ENCODE data around the gene GALNT16. TPM values are rescaled to one million over a fixed set of nuclear protein-coding genes. Genes with fewer than 3 reads are reported as not detected.

Gene GALNT16
- total and polyA plus RNA-seq, 2 donors from 2014 or later: 13.1 to 15.2 TPM

DNA sequence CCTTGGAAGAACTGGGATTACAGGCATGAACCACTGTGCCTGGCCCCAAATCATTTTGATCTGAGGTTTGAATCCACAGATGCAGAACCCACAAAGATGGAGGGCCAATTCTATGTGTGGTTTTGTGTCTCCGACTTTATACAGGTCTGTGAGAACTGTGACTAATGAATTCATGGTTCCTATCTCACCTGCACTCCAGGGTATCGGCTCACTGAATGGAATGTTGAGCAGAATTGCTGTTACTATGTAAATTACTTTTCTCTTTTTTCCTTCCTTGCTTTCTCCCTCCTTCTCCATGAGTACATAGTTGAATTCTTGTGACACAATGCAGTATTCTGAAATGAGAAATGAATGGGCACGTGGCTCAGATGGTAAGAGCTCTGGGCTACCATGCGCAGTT lies 21.1 kb upstream of the GALNT16 start:
- intact Hi-C loops (cut with DNase I): no loop called here
- DNase-seq: no peak
- Histone ChIP-seq H3K27ac (ENCODE audit: low read depth in 2 of 2, low read length in 2 of 2) (no peak overlapping the region), H3K9ac (ENCODE audit: low read length in 3 of 3) (no peak overlapping the region), H3K9me3 (ENCODE audit: control insufficient read depth in 2 of 3, insufficient read depth in 1 of 3, low read length in 3 of 3) (no peaks in the 10 kb centered on the region), H3K4me3 (ENCODE audit: low read length in 3 of 3) (no peak overlapping the region), H3K36me3 (ENCODE audit: control insufficient read depth in 2 of 3, insufficient read depth in 3 of 3, low read length in 3 of 3) (peaks cover 0 to 41% (median 41%) of the 10 kb centered on the region in 3 donors), H3K27me3 (ENCODE audit: control insufficient read depth, insufficient read depth, low read length) (no peaks in the 10 kb centered on the region), H3K4me1 (ENCODE audit: control insufficient read depth in 2 of 3, insufficient read depth in 2 of 3, low read depth in 1 of 3, low read length in 3 of 3) (no peaks in the 10 kb centered on the region)
- TF ChIP-seq, protein P1, sequence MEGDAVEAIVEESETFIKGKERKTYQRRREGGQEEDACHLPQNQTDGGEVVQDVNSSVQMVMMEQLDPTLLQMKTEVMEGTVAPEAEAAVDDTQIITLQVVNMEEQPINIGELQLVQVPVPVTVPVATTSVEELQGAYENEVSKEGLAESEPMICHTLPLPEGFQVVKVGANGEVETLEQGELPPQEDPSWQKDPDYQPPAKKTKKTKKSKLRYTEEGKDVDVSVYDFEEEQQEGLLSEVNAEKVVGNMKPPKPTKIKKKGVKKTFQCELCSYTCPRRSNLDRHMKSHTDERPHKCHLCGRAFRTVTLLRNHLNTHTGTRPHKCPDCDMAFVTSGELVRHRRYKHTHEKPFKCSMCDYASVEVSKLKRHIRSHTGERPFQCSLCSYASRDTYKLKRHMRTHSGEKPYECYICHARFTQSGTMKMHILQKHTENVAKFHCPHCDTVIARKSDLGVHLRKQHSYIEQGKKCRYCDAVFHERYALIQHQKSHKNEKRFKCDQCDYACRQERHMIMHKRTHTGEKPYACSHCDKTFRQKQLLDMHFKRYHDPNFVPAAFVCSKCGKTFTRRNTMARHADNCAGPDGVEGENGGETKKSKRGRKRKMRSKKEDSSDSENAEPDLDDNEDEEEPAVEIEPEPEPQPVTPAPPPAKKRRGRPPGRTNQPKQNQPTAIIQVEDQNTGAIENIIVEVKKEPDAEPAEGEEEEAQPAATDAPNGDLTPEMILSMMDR (IDR thresholded peaks at IDR 0.05; ENCODE audit: borderline replicate concordance, extremely low read depth, insufficient read depth): no peak
- FAIRE-seq: no peak

DNA sequence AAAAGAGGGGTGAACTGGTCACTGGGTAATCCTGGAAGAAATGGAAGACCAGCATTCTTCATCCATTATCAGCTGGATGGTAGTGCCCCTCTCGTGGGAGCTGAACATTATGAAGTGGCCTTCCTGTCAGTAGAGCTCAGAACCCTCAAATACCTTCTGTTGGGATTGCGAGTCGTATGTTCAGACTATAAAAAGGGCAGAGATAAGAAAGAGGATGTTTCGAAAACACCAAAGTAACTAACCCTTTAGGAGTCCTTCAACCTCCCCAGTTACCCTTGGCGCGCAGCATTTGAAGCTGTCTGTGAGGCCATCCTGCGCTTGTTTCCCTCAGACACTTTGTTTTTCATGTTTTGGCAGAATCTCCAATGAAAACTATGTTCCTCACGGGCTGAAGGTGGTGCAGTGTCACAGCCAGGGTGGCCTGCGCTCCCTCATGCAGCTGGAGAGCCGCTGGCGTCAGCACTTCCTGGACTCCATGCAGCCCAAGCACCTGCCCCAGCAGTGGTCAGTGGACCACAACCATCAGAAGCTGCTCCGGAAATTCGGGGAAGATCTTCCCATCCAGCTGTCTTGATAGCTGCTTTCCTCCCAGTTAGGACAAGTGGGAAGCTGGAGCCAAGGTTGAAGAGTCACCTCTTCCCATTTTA lies 19.3 kb upstream of the GALNT16 start:
- no peak for DNase-seq
- Histone ChIP-seq H3K9ac (ENCODE audit: low read length in 3 of 3) (no peak overlapping the region), H3K36me3 (ENCODE audit: control insufficient read depth in 2 of 3, insufficient read depth in 3 of 3, low read length in 3 of 3) (peaks cover 0 to 38% (median 33%) of the 10 kb centered on the region in 3 donors), H3K4me1 (ENCODE audit: control insufficient read depth in 2 of 3, insufficient read depth in 2 of 3, low read depth in 1 of 3, low read length in 3 of 3) (no peaks in the 10 kb centered on the region), H3K27me3 (ENCODE audit: control insufficient read depth, insufficient read depth, low read length) (no peaks in the 10 kb centered on the region), H3K9me3 (ENCODE audit: control insufficient read depth in 2 of 3, insufficient read depth in 1 of 3, low read length in 3 of 3) (no peaks in the 10 kb centered on the region), H3K27ac (ENCODE audit: low read depth in 2 of 2, low read length in 2 of 2) (no peak overlapping the region), H3K4me3 (ENCODE audit: low read length in 3 of 3) (no peak overlapping the region)
- TF ChIP-seq, protein P1 (IDR thresholded peaks at IDR 0.05; ENCODE audit: borderline replicate concordance, extremely low read depth, insufficient read depth): no peak
- intact Hi-C loops (cut with DNase I): loop anchor here (10.0 kb wide), 1 partner anchor 214 kb away; no protein-coding TSS in a partner anchor
- FAIRE-seq: no peak

DNA sequence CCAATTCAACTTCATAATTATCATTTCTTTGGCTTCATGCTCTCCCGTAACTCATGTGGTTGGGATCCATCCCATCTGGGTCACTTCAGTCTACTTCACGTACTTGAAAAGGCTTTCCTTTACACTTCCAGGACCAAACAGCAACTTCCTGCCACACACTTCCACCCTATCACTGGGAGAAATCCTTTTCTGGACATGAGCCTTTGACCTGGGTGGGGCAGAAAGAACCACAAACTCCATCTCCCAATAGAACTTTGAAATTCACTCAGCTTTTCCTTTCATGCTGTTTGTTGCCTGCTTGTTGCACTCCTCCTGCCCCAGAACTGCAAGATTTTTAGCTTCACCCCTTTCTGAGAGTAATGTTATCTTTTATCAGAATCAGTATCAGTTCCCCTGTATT lies 18.4 kb upstream of the GALNT16 start:
- Histone ChIP-seq H3K9ac (ENCODE audit: low read length in 3 of 3) (no peak overlapping the region), H3K36me3 (ENCODE audit: control insufficient read depth in 2 of 3, insufficient read depth in 3 of 3, low read length in 3 of 3) (peaks cover 0 to 30% (median 30%) of the 10 kb centered on the region in 3 donors), H3K4me3 (ENCODE audit: low read length in 3 of 3) (no peak overlapping the region), H3K4me1 (ENCODE audit: control insufficient read depth in 2 of 3, insufficient read depth in 2 of 3, low read depth in 1 of 3, low read length in 3 of 3) (no peaks in the 10 kb centered on the region), H3K9me3 (ENCODE audit: control insufficient read depth in 2 of 3, insufficient read depth in 1 of 3, low read length in 3 of 3) (no peaks in the 10 kb centered on the region), H3K27me3 (ENCODE audit: control insufficient read depth, insufficient read depth, low read length) (no peaks in the 10 kb centered on the region), H3K27ac (ENCODE audit: low read depth in 2 of 2, low read length in 2 of 2) (no peak overlapping the region)
- TF ChIP-seq, protein P1 (IDR thresholded peaks at IDR 0.05; ENCODE audit: borderline replicate concordance, extremely low read depth, insufficient read depth): no peak
- DNase-seq (no peak), FAIRE-seq (no peak)
- intact Hi-C loops (cut with DNase I): loop anchor here (10.0 kb wide), 1 partner anchor 213 kb away; no protein-coding TSS in a partner anchor

Measured in kidney (tissue), 14 donors.